ENCODE results near the gene ADGB.
"Not testable (repeated sequence)": the region's sequence is repeated elsewhere in the genome, so short reads cannot be mapped to it uniquely, and the experiment has no call there.

Gene ADGB

GRCh38 chr6:146598772-146599405 is at the start of gene ADGB:
TSS of gene ADGB (plus strand) at chr6:146598972. CDS start at chr6:146599041, 69 bp downstream.
- DNase-seq, result peak in 1 of 2 donors; percentile 39

- DNase-seq, result no peak
Observed at GRCh38 chr6:146550911-146551310, 47.9 kb upstream of the ADGB start.

- DNase-seq, result no peak
Observed at GRCh38 chr6:146551545-146551944, 47.2 kb upstream of the ADGB start.

- DNase-seq, result no peak
Observed at GRCh38 chr6:146553377-146554135, 45.2 kb upstream of the ADGB start.

- DNase-seq, result no peak
Observed at GRCh38 chr6:146560607-146561006, 38.2 kb upstream of the ADGB start.

GRCh38 chr6:146566661-146567060 is 32.1 kb upstream of the ADGB start:
- DNase-seq, result not testable (repeated sequence)

- not testable (repeated sequence) for DNase-seq
Observed at GRCh38 chr6:146568619-146569018, 30.2 kb upstream of the ADGB start.

GRCh38 chr6:146574211-146574610 is 24.6 kb upstream of the ADGB start:
- no peak for DNase-seq

- DNase-seq, result no peak
Observed at GRCh38 chr6:146578054-146578453, 20.7 kb upstream of the ADGB start.

GRCh38 chr6:146581968-146582367 is 16.8 kb upstream of the ADGB start:
- DNase-seq, result no peak

GRCh38 chr6:146582857-146583256 is 15.9 kb upstream of the ADGB start:
- peak; percentile 12 to 23 for DNase-seq

- no peak for DNase-seq
Observed at GRCh38 chr6:146583966-146584365, 14.8 kb upstream of the ADGB start.

GRCh38 chr6:146587459-146587858 is 11.3 kb upstream of the ADGB start:
- no peak for DNase-seq

GRCh38 chr6:146590492-146590891 is 8.3 kb upstream of the ADGB start:
- no peak for DNase-seq

GRCh38 chr6:146592451-146592850 is 6.3 kb upstream of the ADGB start:
- no peak for DNase-seq

GRCh38 chr6:146593986-146594385 is 4.8 kb upstream of the ADGB start:
- peak in 1 of 2 donors; percentile 5 for DNase-seq

- peak in 1 of 2 donors; percentile 19 for DNase-seq
Observed at GRCh38 chr6:146594495-146594894, 4.3 kb upstream of the ADGB start.

- peak in 1 of 2 donors; percentile 25 for DNase-seq
Observed at GRCh38 chr6:146595972-146596731, 2.6 kb upstream of the ADGB start.

- no peak for DNase-seq
Observed at GRCh38 chr6:146601352-146601751, 2.6 kb downstream of the ADGB start.

GRCh38 chr6:146602526-146602925 is 3.8 kb downstream of the ADGB start:
- no peak for DNase-seq

GRCh38 chr6:146613947-146614346 is 15.2 kb downstream of the ADGB start:
- no peak for DNase-seq

- no peak for DNase-seq
Observed at GRCh38 chr6:146620655-146621054, 21.9 kb downstream of the ADGB start.

GRCh38 chr6:146628350-146628749 is 29.6 kb downstream of the ADGB start:
- DNase-seq, result no peak

GRCh38 chr6:146634022-146634421 is 35.2 kb downstream of the ADGB start:
- DNase-seq, result no peak
